OCI-LY3 (cell line): ENCODE measurements around the gene MLXIP.
A peak's percentile ranks its signal among the peaks of the same experiment; 100 is the strongest.
"Not testable (repeated sequence)": the region's sequence is repeated elsewhere in the genome, so short reads cannot be mapped to it uniquely, and the experiment has no call there.

Experiments
- H2AFZ ChIP-seq: fragments of 200-600, 300-600 bp; shearing (Covaris generic); 2 replicates; pipeline ENCODE4 v1.6.0; 2014; ENCODE audit warnings: antibody characterized with exemption, low read depth, low read length
- H3K27ac ChIP-seq: fragments of 200-600, 300-600 bp; sonication (generic); 2 replicates; pipeline ENCODE4 v1.5.1; 2014; ENCODE audit warnings: mild to moderate bottlenecking, low read length, moderate library complexity, mixed read lengths
- H3K27me3 ChIP-seq: fragments of 200-600, 300-600 bp; sonication (generic); 2 replicates; pipeline ENCODE4 v1.6.1; 2014; ENCODE audit warnings: low read depth, low read length, mixed read lengths
- H3K36me3 ChIP-seq: fragments of 200-600, 300-600 bp; sonication (generic); replicated peaks from 2 replicates; pipeline ENCODE3; 2014; ENCODE audit warnings: low read depth, low read length, mixed read lengths
- H3K4me1 ChIP-seq: fragments of 300-600, 200-600 bp; sonication (generic); 2 replicates; pipeline ENCODE4 v1.6.1; 2014; ENCODE audit warnings: low read length, mixed read lengths
- H3K4me2 ChIP-seq: fragments of 200-600, 300-600 bp; sonication (generic); 2 replicates; pipeline ENCODE4 v1.6.1; 2014; ENCODE audit warnings: low read length, mixed read lengths
- H3K4me3 ChIP-seq: fragments of 300-600, 200-600 bp; sonication (generic); 2 replicates; pipeline ENCODE4 v1.5.1; 2014; ENCODE audit warnings: antibody characterized with exemption, mild to moderate bottlenecking, low read length, moderate library complexity
- H3K79me2 ChIP-seq: fragments of 300-600, 200-600 bp; shearing (Covaris generic); 2 replicates; pipeline ENCODE4 v1.6.1; 2014; ENCODE audit warnings: mild to moderate bottlenecking, low read length, mixed read lengths
- H3K9ac ChIP-seq: fragments of 300-600, 200-600 bp; shearing (Covaris generic); 2 replicates; pipeline ENCODE4 v1.6.0; 2014; ENCODE audit warnings: mild to moderate bottlenecking, low read length, moderate library complexity
- H3K9me3 ChIP-seq: fragments of 200-600, 300-600 bp; shearing (Covaris generic); 2 replicates; pipeline ENCODE4 v1.6.1; 2014; ENCODE audit warnings: low read length, mixed read lengths; ENCODE audit not compliant: insufficient read depth
- H4K20me1 ChIP-seq: fragments of 200-600, 300-600 bp; sonication (generic); 2 replicates; pipeline ENCODE4 v1.6.1; 2016; ENCODE audit warnings: low read length, mixed read lengths; ENCODE audit not compliant: insufficient read depth
- CTCF ChIP-seq: fragments of 200-600, 300-600 bp; sonication (generic); IDR thresholded peaks from 2 replicates; pipeline ENCODE4 v1.5.1; 2014; ENCODE audit warnings: antibody characterized with exemption, low read length, low read depth
- EZH2phosphoT487 ChIP-seq: fragments of 200-600 bp; shearing (Covaris generic); IDR thresholded peaks from 2 replicates; pipeline ENCODE4 v1.6.1; 2018; ENCODE audit warnings: antibody characterized with exemption, mixed run types, low read depth

Gene MLXIP

GRCh38 chr12:122111089-122111641 lies 32.6 kb downstream of the MLXIP start:
- H3K4me2 ChIP-seq: no peak overlapping the region
- H4K20me1 ChIP-seq: peaks cover 28% of the 10 kb centered on the region
- H3K9me3 ChIP-seq: no peaks in the 10 kb centered on the region
- no peaks in the 10 kb centered on the region for H3K27me3 ChIP-seq
- TF ChIP-seq EZH2phosphoT487: no peak
- no peak overlapping the region for H3K4me3 ChIP-seq
- no peak overlapping the region for H3K27ac ChIP-seq
- H3K4me1 ChIP-seq: peaks cover 7% of the 10 kb centered on the region
- H2AFZ ChIP-seq: no peak overlapping the region
- no peaks in the 10 kb centered on the region for H3K36me3 ChIP-seq
- H3K79me2 ChIP-seq: peaks cover 33% of the 10 kb centered on the region
- no peak overlapping the region for H3K9ac ChIP-seq

GRCh38 chr12:122116707-122117535 lies 38.4 kb downstream of the MLXIP start:
- Histone ChIP-seq H3K27me3 (no peaks in the 10 kb centered on the region), H2AFZ (no peak overlapping the region), H3K4me3 (no peak overlapping the region), H3K36me3 (peaks cover 4% of the 10 kb centered on the region), H3K79me2 (peaks cover 15% of the 10 kb centered on the region), H3K27ac (no peak overlapping the region), H3K9ac (no peak overlapping the region), H3K4me1 (peaks cover 7% of the 10 kb centered on the region), H4K20me1 (peaks cover 5% of the 10 kb centered on the region), H3K9me3 (no peaks in the 10 kb centered on the region), H3K4me2 (no peak overlapping the region)
- TF ChIP-seq CTCF: 0 out of 2 replicates have a peak, but pooled peaks have one; percentile 6
- no peak for TF ChIP-seq EZH2phosphoT487

- H4K20me1 ChIP-seq: peaks cover 6% of the 10 kb centered on the region
- peaks cover 8% of the 10 kb centered on the region for H3K4me1 ChIP-seq
- H3K79me2 ChIP-seq: peaks cover 11% of the 10 kb centered on the region; the same call in 1 of the 2 replicates
- H3K4me3 ChIP-seq: no peak overlapping the region
- H3K9me3 ChIP-seq: no peaks in the 10 kb centered on the region
- no peak overlapping the region for H3K4me2 ChIP-seq
- no peak overlapping the region for H3K27ac ChIP-seq
- no peak for TF ChIP-seq EZH2phosphoT487
- TF ChIP-seq CTCF: no peak
- no peak overlapping the region for H2AFZ ChIP-seq
- H3K36me3 ChIP-seq: peaks cover 4% of the 10 kb centered on the region
- H3K9ac ChIP-seq: no peak overlapping the region
- H3K27me3 ChIP-seq: no peaks in the 10 kb centered on the region
These were observed 39.4 kb downstream of the MLXIP start for GRCh38 chr12:122117979-122118378.

DNA sequence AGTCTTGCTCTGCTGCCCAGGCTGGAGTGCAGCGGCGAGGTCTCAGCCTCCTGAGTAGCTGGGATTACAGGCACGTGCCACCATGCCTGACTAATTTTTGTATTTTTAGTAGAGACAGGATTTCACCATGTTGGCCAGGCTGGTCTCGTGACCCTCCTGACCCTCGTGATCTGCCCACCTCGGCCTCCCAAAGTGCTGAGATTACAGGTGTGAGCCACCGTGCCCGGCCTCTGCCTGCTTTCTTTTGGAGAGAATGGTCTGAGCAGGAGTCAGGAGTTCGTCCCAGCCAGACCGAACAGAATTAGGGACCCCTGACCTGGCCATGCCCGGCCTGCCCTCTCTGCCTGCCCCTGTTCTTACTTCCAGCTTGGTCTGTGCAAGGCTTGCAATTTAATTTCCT lies 42.8 kb downstream of the MLXIP start:
- H3K9me3 ChIP-seq, H3K27ac ChIP-seq, H3K4me2 ChIP-seq, H3K4me1 ChIP-seq, H3K9ac ChIP-seq, H3K4me3 ChIP-seq, H3K36me3 ChIP-seq, H2AFZ ChIP-seq, H3K27me3 ChIP-seq: not testable (repeated sequence)
- Histone ChIP-seq H4K20me1 (peaks cover 19% of the 10 kb centered on the region), H3K79me2 (peaks cover 30% of the 10 kb centered on the region; the same call in 1 of the 2 replicates)

DNA sequence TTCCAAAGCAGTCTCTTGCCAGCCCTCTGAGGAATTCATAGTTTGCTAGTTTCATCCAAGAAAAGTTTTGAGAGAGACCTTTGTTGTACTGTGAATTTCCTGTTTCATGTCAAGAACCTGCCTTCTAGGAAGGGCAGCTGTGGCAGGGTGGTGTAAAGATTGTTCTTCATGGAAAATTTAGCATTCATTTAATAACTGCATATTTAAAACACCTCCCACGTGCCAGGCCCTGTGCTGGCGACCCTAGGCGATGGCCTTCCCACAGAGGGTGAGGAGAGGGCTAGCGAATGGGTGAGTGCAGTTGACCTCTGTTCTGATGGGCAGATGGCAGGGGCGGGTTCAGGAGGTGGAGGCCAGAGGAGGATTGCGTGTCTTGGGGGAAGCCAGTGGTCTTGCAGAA lies 43.2 kb downstream of the MLXIP start:
- peaks cover 19% of the 10 kb centered on the region for H4K20me1 ChIP-seq
- peaks cover 4% of the 10 kb centered on the region for H3K36me3 ChIP-seq
- no peaks in the 10 kb centered on the region for H3K27me3 ChIP-seq
- no peak overlapping the region for H3K4me2 ChIP-seq
- no peak overlapping the region for H3K27ac ChIP-seq
- H3K9me3 ChIP-seq: no peaks in the 10 kb centered on the region
- H3K9ac ChIP-seq: no peak overlapping the region
- no peak for TF ChIP-seq CTCF
- no peak for TF ChIP-seq EZH2phosphoT487
- peaks cover 6% of the 10 kb centered on the region; the same call in 1 of the 2 replicates for H3K4me1 ChIP-seq
- H2AFZ ChIP-seq: no peak overlapping the region
- no peak overlapping the region for H3K4me3 ChIP-seq
- peaks cover 30% of the 10 kb centered on the region; the same call in 1 of the 2 replicates for H3K79me2 ChIP-seq
